Activated naive CD8-positive, alpha-beta T cell treated with anti-CD3 and anti-CD28 coated beads, Interleukin-2, amount 10 ng/mL, durations not matched to agents 7 days and 5 days (primary cell): ENCODE results near the gene LIMCH1. TPM values are rescaled to one million over a fixed set of nuclear protein-coding genes. Genes with fewer than 3 reads are reported as not detected.
A peak's percentile ranks its signal among the peaks of the same experiment; 100 is the strongest.

Source experiments
- ATAC-seq: fragments of 150-1000 bp; cut with Tn5 transposase; one replicate; pipeline ENCODE4 v1.10.0; 2021; ENCODE audit warnings: low read depth, moderate library complexity
- POLR2A ChIA-PET: fragments of 350-600 bp; sonication (Branson Sonifier 250); formaldehyde crosslinking; loops from one replicate; lab custom pipeline; 2021; ENCODE audit warnings: antibody characterized with exemption; lab: Charles Lee
- DNase-seq: peaks from one replicate; pipeline ENCODE4 v3.0.0; 2021
- H3K27ac Mint-ChIP-seq: one replicate; pipeline ENCODE4 v1.8.0; 2022; ENCODE audit warnings: mild to moderate bottlenecking, mixed read lengths
- H3K27me3 Mint-ChIP-seq: one replicate; pipeline ENCODE4 v1.8.0; 2022; ENCODE audit warnings: mild to moderate bottlenecking, moderate library complexity, mixed read lengths
- H3K36me3 Mint-ChIP-seq: one replicate; pipeline ENCODE4 v1.8.0; 2021; ENCODE audit warnings: mild to moderate bottlenecking, mixed read lengths
- H3K4me1 Mint-ChIP-seq: one replicate; pipeline ENCODE4 v1.8.0; 2021; ENCODE audit warnings: mixed read lengths
- H3K4me3 Mint-ChIP-seq: one replicate; pipeline ENCODE4 v1.8.0; 2022; ENCODE audit warnings: mild to moderate bottlenecking, moderate library complexity, mixed read lengths
- H3K9me3 Mint-ChIP-seq: one replicate; pipeline ENCODE4 v1.8.0; 2021; ENCODE audit warnings: mixed read lengths
- total RNA-seq, 2 experiments: library from RNA; stranded (reverse); gene quantifications; one replicate each; pipeline ENCODE4 v1.2.3, GENCODE V29; 2021

The LIMCH1 gene
- total RNA-seq, 2 experiments from 2014 or later = not detected

GRCh38 chr4:41656106-41656505 lies 118.1 kb downstream of the LIMCH1 start:
- H3K27ac Mint-ChIP-seq = no peak overlapping the region
- ATAC-seq = no peak
- no peak for DNase-seq
- H3K36me3 Mint-ChIP-seq = no peaks in the 10 kb centered on the region
- no peaks in the 10 kb centered on the region for H3K9me3 Mint-ChIP-seq
- H3K4me3 Mint-ChIP-seq = no peak overlapping the region
- POLR2A ChIA-PET = no interaction called here
- H3K27me3 Mint-ChIP-seq = peaks cover 6% of the 10 kb centered on the region
- H3K4me1 Mint-ChIP-seq = no peaks in the 10 kb centered on the region

GRCh38 chr4:41656572-41657520 lies 118.9 kb downstream of the LIMCH1 start:
- H3K27ac Mint-ChIP-seq = no peak overlapping the region
- H3K27me3 Mint-ChIP-seq = peaks cover 5% of the 10 kb centered on the region
- ATAC-seq = no peak

GRCh38 chr4:41657561-41657960 lies 119.6 kb downstream of the LIMCH1 start:
- Mint-ChIP-seq H3K4me3 (no peak overlapping the region), H3K9me3 (no peaks in the 10 kb centered on the region), H3K27me3 (peaks cover 5% of the 10 kb centered on the region), H3K36me3 (no peaks in the 10 kb centered on the region), H3K4me1 (no peaks in the 10 kb centered on the region), H3K27ac (no peak overlapping the region)
- POLR2A ChIA-PET = no interaction called here
- ATAC-seq (no peak), DNase-seq (no peak)

More at GRCh38 chr4:41656572-41657520, 118.9 kb downstream of the LIMCH1 start:
- Mint-ChIP-seq H3K9me3 (no peaks in the 10 kb centered on the region), H3K4me3 (no peak overlapping the region), H3K4me1 (no peaks in the 10 kb centered on the region), H3K36me3 (no peaks in the 10 kb centered on the region)
- POLR2A ChIA-PET = no interaction called here
- no peak for DNase-seq

GRCh38 chr4:41658163-41658562 lies 120.2 kb downstream of the LIMCH1 start:
- Mint-ChIP-seq H3K36me3 (no peaks in the 10 kb centered on the region), H3K9me3 (no peaks in the 10 kb centered on the region)
- POLR2A ChIA-PET = no interaction called here

GRCh38 chr4:41660352-41660751 lies 122.4 kb downstream of the LIMCH1 start:
- DNase-seq = no peak
- Mint-ChIP-seq H3K36me3 (no peaks in the 10 kb centered on the region), H3K27me3 (peaks cover 5% of the 10 kb centered on the region), H3K9me3 (no peaks in the 10 kb centered on the region), H3K4me1 (no peaks in the 10 kb centered on the region), H3K4me3 (no peak overlapping the region), H3K27ac (no peak overlapping the region)
- POLR2A ChIA-PET = no interaction called here
- ATAC-seq = no peak

More at GRCh38 chr4:41658163-41658562, 120.2 kb downstream of the LIMCH1 start:
- H3K4me1 Mint-ChIP-seq = no peaks in the 10 kb centered on the region
- ATAC-seq (no peak), DNase-seq (no peak)
- peaks cover 5% of the 10 kb centered on the region for H3K27me3 Mint-ChIP-seq
- H3K27ac Mint-ChIP-seq = no peak overlapping the region
- no peak overlapping the region for H3K4me3 Mint-ChIP-seq

GRCh38 chr4:41661442-41662076 lies 123.6 kb downstream of the LIMCH1 start:
- ATAC-seq (no peak), DNase-seq (peak; percentile 39)
- H3K4me3 Mint-ChIP-seq = no peak overlapping the region
- no peaks in the 10 kb centered on the region for H3K4me1 Mint-ChIP-seq
- POLR2A ChIA-PET = no interaction called here
- H3K9me3 Mint-ChIP-seq = no peaks in the 10 kb centered on the region
- H3K27me3 Mint-ChIP-seq = peaks cover 8% of the 10 kb centered on the region
- H3K36me3 Mint-ChIP-seq = no peaks in the 10 kb centered on the region
- H3K27ac Mint-ChIP-seq = no peak overlapping the region

- no peak overlapping the region for H3K4me3 Mint-ChIP-seq
Measured at GRCh38 chr4:41665636-41666207, 127.8 kb downstream of the LIMCH1 start.

GRCh38 chr4:41668024-41668423 lies 130.1 kb downstream of the LIMCH1 start:
- Mint-ChIP-seq H3K36me3 (no peaks in the 10 kb centered on the region), H3K9me3 (no peaks in the 10 kb centered on the region), H3K4me3 (no peak overlapping the region), H3K27ac (no peak overlapping the region), H3K27me3 (peaks cover 7% of the 10 kb centered on the region), H3K4me1 (no peaks in the 10 kb centered on the region)
- DNase-seq (no peak), ATAC-seq (no peak)
- POLR2A ChIA-PET = no interaction called here

More at GRCh38 chr4:41665636-41666207, 127.8 kb downstream of the LIMCH1 start:
- H3K27me3 Mint-ChIP-seq = peaks cover 4% of the 10 kb centered on the region
- no peaks in the 10 kb centered on the region for H3K4me1 Mint-ChIP-seq
- no peak overlapping the region for H3K27ac Mint-ChIP-seq
- H3K36me3 Mint-ChIP-seq = no peaks in the 10 kb centered on the region
- POLR2A ChIA-PET = no interaction called here
- ATAC-seq (no peak), DNase-seq (no peak)
- no peaks in the 10 kb centered on the region for H3K9me3 Mint-ChIP-seq

GRCh38 chr4:41670530-41670929 lies 132.6 kb downstream of the LIMCH1 start:
- ATAC-seq (no peak), DNase-seq (no peak)
- POLR2A ChIA-PET = no interaction called here
- H3K4me3 Mint-ChIP-seq = no peak overlapping the region
- H3K4me1 Mint-ChIP-seq = no peaks in the 10 kb centered on the region
- H3K9me3 Mint-ChIP-seq = no peaks in the 10 kb centered on the region
- H3K36me3 Mint-ChIP-seq = no peaks in the 10 kb centered on the region
- peaks cover 7% of the 10 kb centered on the region for H3K27me3 Mint-ChIP-seq
- no peak overlapping the region for H3K27ac Mint-ChIP-seq

- POLR2A ChIA-PET = no interaction called here
- Mint-ChIP-seq H3K4me3 (no peak overlapping the region), H3K9me3 (no peaks in the 10 kb centered on the region), H3K27me3 (peaks cover 3% of the 10 kb centered on the region), H3K36me3 (no peaks in the 10 kb centered on the region), H3K27ac (no peak overlapping the region), H3K4me1 (no peaks in the 10 kb centered on the region)
- DNase-seq (no peak), ATAC-seq (no peak)
Measured at GRCh38 chr4:41670982-41671381, 133.0 kb downstream of the LIMCH1 start.

GRCh38 chr4:41678086-41678816 lies 140.3 kb downstream of the LIMCH1 start:
- no peaks in the 10 kb centered on the region for H3K4me1 Mint-ChIP-seq
- peaks cover 4% of the 10 kb centered on the region for H3K27me3 Mint-ChIP-seq
- no peaks in the 10 kb centered on the region for H3K9me3 Mint-ChIP-seq
- H3K4me3 Mint-ChIP-seq = no peak overlapping the region
- no peak overlapping the region for H3K27ac Mint-ChIP-seq
- POLR2A ChIA-PET = no interaction called here
- no peak for DNase-seq
- no peak for ATAC-seq
- no peaks in the 10 kb centered on the region for H3K36me3 Mint-ChIP-seq

GRCh38 chr4:41678951-41679350 lies 141.0 kb downstream of the LIMCH1 start:
- H3K4me1 Mint-ChIP-seq = no peaks in the 10 kb centered on the region
- no peak overlapping the region for H3K27ac Mint-ChIP-seq
- POLR2A ChIA-PET = no interaction called here
- peaks cover 4% of the 10 kb centered on the region for H3K27me3 Mint-ChIP-seq
- H3K4me3 Mint-ChIP-seq = no peak overlapping the region
- no peaks in the 10 kb centered on the region for H3K9me3 Mint-ChIP-seq
- H3K36me3 Mint-ChIP-seq = no peaks in the 10 kb centered on the region
- DNase-seq = no peak
- no peak for ATAC-seq

- Mint-ChIP-seq H3K27me3 (peaks cover 4% of the 10 kb centered on the region), H3K4me1 (no peaks in the 10 kb centered on the region), H3K36me3 (no peaks in the 10 kb centered on the region), H3K4me3 (no peak overlapping the region), H3K9me3 (no peaks in the 10 kb centered on the region), H3K27ac (no peak overlapping the region)
- DNase-seq = no peak
- POLR2A ChIA-PET = no interaction called here
- no peak for ATAC-seq
Measured at GRCh38 chr4:41679991-41680390, 142.0 kb downstream of the LIMCH1 start.
